SK-N-SH (cell line): ENCODE measurements around the gene BICC1. TPM values are rescaled to one million over a fixed set of nuclear protein-coding genes. Genes with fewer than 3 reads are reported as not detected.

Source experiments
- CTCF ChIA-PET: fragments of 300-600, 350-600 bp; formaldehyde crosslinking; extraction: SDS; loops from one replicate; lab custom pipeline; 2021; lab: Yijun Ruan, JAX
- POLR2A ChIA-PET: fragments of 350-600 bp; sonication (Branson Sonifier 250); formaldehyde crosslinking; extraction: SDS; loops from one replicate; lab custom pipeline; 2020; ENCODE audit warnings: antibody characterized with exemption, inconsistent platforms; lab: Yijun Ruan, JAX
- DNase-seq: peaks from one replicate; pipeline ENCODE4 v3.0.0; 2012
- H2AFZ ChIP-seq: fragments of 200-600 bp; sonication (generic); 2 replicates; pipeline ENCODE4 v1.8.1; 2016; ENCODE audit warnings: antibody characterized with exemption, mild to moderate bottlenecking, low read depth
- H3F3A ChIP-seq: fragments of 200-600 bp; sonication (generic); replicated peaks from 2 replicates; pipeline ENCODE3; 2016; ENCODE audit warnings: antibody characterized with exemption, mild to moderate bottlenecking; ENCODE audit not compliant: insufficient read depth
- H3K27ac ChIP-seq, 2 experiments: fragments of 200-500 bp in 1 of 2; fragments of 200-600 bp in 1 of 2; sonication (Bioruptor generic) in 1 of 2; sonication (generic), shearing (Covaris generic) in 1 of 2; 2 replicates each; pipeline versions ENCODE4 v1.5.1 to v1.6.1; 2014 to 2016; ENCODE audit warnings: low read depth in 2 of 2, inconsistent platforms in 1 of 2, low read length in 1 of 2, mild to moderate bottlenecking in 1 of 2, mixed read lengths in 1 of 2
- H3K27me3 ChIP-seq: fragments of 200-600 bp; sonication (generic), shearing (Covaris generic); 2 replicates; pipeline ENCODE4 v1.6.1; 2016; ENCODE audit warnings: mixed run types; ENCODE audit not compliant: insufficient read depth
- H3K36me3 ChIP-seq, 2 experiments: fragments of 200-500 bp in 1 of 2; fragments of 200-600 bp in 1 of 2; sonication (Bioruptor generic) in 1 of 2; sonication (generic) in 1 of 2; replicated peaks in 1 of 2; 2 replicates each; pipeline versions ENCODE3 to v1.5.1; 2014 to 2016; ENCODE audit warnings: low read length in 1 of 2, mild to moderate bottlenecking in 1 of 2; ENCODE audit not compliant: insufficient read depth in 2 of 2, control insufficient read depth in 1 of 2
- H3K4me1 ChIP-seq, 2 experiments: fragments of 200-500 bp in 1 of 2; fragments of 200-600 bp in 1 of 2; sonication (Bioruptor generic) in 1 of 2; sonication (generic), shearing (Covaris generic) in 1 of 2; 2 replicates each; pipeline versions ENCODE4 v1.5.1 to v1.6.1; 2014 to 2016; ENCODE audit warnings: low read depth in 1 of 2, low read length in 1 of 2, mixed run types in 1 of 2; ENCODE audit not compliant: insufficient read depth in 2 of 2, control insufficient read depth in 1 of 2
- H3K4me2 ChIP-seq: fragments of 200-600 bp; sonication (generic), shearing (Covaris generic); 2 replicates; pipeline ENCODE4 v1.6.1; 2017; ENCODE audit warnings: mixed run types
- H3K4me3 ChIP-seq, 2 experiments: fragments of 200-500 bp in 1 of 2; fragments of 200-600 bp in 1 of 2; sonication (Bioruptor generic) in 1 of 2; sonication (generic), shearing (Covaris generic) in 1 of 2; 2 replicates each; pipeline versions ENCODE4 v1.5.1 to v1.8.1; 2014 to 2016; ENCODE audit warnings: low read depth in 2 of 2, inconsistent platforms in 1 of 2, low read length in 1 of 2, mild to moderate bottlenecking in 1 of 2, mixed read lengths in 1 of 2, moderate library complexity in 1 of 2
- H3K79me2 ChIP-seq: fragments of 200-600 bp; sonication (generic); 2 replicates; pipeline ENCODE4 v1.8.1; 2017; ENCODE audit warnings: mild to moderate bottlenecking; ENCODE audit not compliant: insufficient read depth
- H3K9ac ChIP-seq: fragments of 200-600 bp; sonication (generic); 2 replicates; pipeline ENCODE4 v1.6.1; 2017; ENCODE audit warnings: mixed run types
- H3K9me2 ChIP-seq: fragments of 200-600 bp; sonication (generic); 2 replicates; pipeline ENCODE4 v1.6.1; 2017; ENCODE audit warnings: mixed run types
- H3K9me3 ChIP-seq: fragments of 200-600 bp; sonication (generic); 2 replicates; pipeline ENCODE4 v1.6.1; 2017; ENCODE audit warnings: mixed run types, mild to moderate bottlenecking, moderate library complexity
- H4K20me1 ChIP-seq: fragments of 200-600 bp; sonication (generic); 2 replicates; pipeline ENCODE4 v1.6.1; 2017; ENCODE audit warnings: mild to moderate bottlenecking, mixed run types; ENCODE audit not compliant: insufficient read depth
- FOSL2 ChIP-seq: IDR thresholded peaks from 2 replicates; pipeline ENCODE4 v1.4.0; 2012; ENCODE audit warnings: low read depth, mild to moderate bottlenecking, moderate library complexity, borderline replicate concordance
- FOXM1 ChIP-seq: IDR thresholded peaks from 2 replicates; pipeline ENCODE4 v1.4.0; 2012; ENCODE audit warnings: low read depth, mild to moderate bottlenecking
- GATA2 ChIP-seq: sonication (generic); formaldehyde crosslinking; IDR thresholded peaks from 2 replicates; pipeline ENCODE4 v1.5.0; 2020; ENCODE audit warnings: mild to moderate bottlenecking, missing genetic modification reagents
- NFIC ChIP-seq: IDR thresholded peaks from 2 replicates; pipeline ENCODE4 v1.4.0; 2012; ENCODE audit warnings: borderline replicate concordance
- RFX5 ChIP-seq: IDR thresholded peaks from 2 replicates; pipeline ENCODE4 v1.6.1; 2012; ENCODE audit warnings: mild to moderate bottlenecking, improper control_type of control experiment, low read length
- YY1 ChIP-seq: IDR thresholded peaks from 2 replicates; pipeline ENCODE4 v1.4.0; 2012; ENCODE audit warnings: low read depth, mild to moderate bottlenecking
- WGBS: methylation state at CpG from one replicate; pipeline ENCODE4 v1.1.6; 2017; ENCODE audit warnings: low lambda C conversion rate; 5-methylcytosine and 5-hydroxymethylcytosine counted together
- polyA plus RNA-seq, 3 experiments: library from polyadenylated mRNA; depleted of rRNA; stranded (reverse); fragments of >200 nt; gene quantifications; 2 replicates each; pipeline ENCODE4 v1.2.3, GENCODE V29; 2012
- TF ChIP-seq, protein P1 (sequence below): fragments of 200-600 bp; sonication (generic); IDR thresholded peaks from 2 replicates; pipeline ENCODE4 v1.6.1; 2017; ENCODE audit warnings: antibody characterized with exemption, mild to moderate bottlenecking, moderate library complexity
- TF ChIP-seq, protein P2 (sequence below): fragments of 150-350 bp; IDR thresholded peaks from 2 replicates; pipeline ENCODE4 v1.6.1; 2016; ENCODE audit warnings: mild to moderate bottlenecking, low read depth, low read length
- TF ChIP-seq, protein P3 (sequence below): IDR thresholded peaks from 2 replicates; pipeline ENCODE4 v1.4.0; 2012; ENCODE audit warnings: low read depth, borderline replicate concordance

BICC1 gene
- polyA plus RNA-seq, 1 of the 3 experiments (the other 2 are of a cell fraction), result 1.5 TPM

- H4K20me1 ChIP-seq, result no peaks in the 10 kb centered on the region
- H3F3A ChIP-seq, result no peaks in the 10 kb centered on the region
- H3K27me3 ChIP-seq, result no peaks in the 10 kb centered on the region
- no peaks in the 10 kb centered on the region for H3K4me1 ChIP-seq
- peaks cover 0 to 6% of the 10 kb centered on the region in 2 experiments for H3K36me3 ChIP-seq
- DNase-seq, result no peak
- H3K79me2 ChIP-seq, result peaks cover 4% of the 10 kb centered on the region; the same call in 1 of the 2 replicates
- no peak overlapping the region for H3K9ac ChIP-seq
- 78% methylated on average over 4 of the region's 4 CpGs for WGBS
- no peak overlapping the region for H2AFZ ChIP-seq
- no peak overlapping the region for H3K27ac ChIP-seq
- no peaks in the 10 kb centered on the region for H3K9me2 ChIP-seq
- POLR2A ChIA-PET, result no interaction called here
- TF ChIP-seq, protein P1, sequence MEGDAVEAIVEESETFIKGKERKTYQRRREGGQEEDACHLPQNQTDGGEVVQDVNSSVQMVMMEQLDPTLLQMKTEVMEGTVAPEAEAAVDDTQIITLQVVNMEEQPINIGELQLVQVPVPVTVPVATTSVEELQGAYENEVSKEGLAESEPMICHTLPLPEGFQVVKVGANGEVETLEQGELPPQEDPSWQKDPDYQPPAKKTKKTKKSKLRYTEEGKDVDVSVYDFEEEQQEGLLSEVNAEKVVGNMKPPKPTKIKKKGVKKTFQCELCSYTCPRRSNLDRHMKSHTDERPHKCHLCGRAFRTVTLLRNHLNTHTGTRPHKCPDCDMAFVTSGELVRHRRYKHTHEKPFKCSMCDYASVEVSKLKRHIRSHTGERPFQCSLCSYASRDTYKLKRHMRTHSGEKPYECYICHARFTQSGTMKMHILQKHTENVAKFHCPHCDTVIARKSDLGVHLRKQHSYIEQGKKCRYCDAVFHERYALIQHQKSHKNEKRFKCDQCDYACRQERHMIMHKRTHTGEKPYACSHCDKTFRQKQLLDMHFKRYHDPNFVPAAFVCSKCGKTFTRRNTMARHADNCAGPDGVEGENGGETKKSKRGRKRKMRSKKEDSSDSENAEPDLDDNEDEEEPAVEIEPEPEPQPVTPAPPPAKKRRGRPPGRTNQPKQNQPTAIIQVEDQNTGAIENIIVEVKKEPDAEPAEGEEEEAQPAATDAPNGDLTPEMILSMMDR, result no peak
- TF ChIP-seq NFIC, result no peak
- TF ChIP-seq YY1, result no peak
- TF ChIP-seq, protein P2, sequence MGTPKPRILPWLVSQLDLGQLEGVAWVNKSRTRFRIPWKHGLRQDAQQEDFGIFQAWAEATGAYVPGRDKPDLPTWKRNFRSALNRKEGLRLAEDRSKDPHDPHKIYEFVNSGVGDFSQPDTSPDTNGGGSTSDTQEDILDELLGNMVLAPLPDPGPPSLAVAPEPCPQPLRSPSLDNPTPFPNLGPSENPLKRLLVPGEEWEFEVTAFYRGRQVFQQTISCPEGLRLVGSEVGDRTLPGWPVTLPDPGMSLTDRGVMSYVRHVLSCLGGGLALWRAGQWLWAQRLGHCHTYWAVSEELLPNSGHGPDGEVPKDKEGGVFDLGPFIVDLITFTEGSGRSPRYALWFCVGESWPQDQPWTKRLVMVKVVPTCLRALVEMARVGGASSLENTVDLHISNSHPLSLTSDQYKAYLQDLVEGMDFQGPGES, result no peak
- TF ChIP-seq, protein P3, sequence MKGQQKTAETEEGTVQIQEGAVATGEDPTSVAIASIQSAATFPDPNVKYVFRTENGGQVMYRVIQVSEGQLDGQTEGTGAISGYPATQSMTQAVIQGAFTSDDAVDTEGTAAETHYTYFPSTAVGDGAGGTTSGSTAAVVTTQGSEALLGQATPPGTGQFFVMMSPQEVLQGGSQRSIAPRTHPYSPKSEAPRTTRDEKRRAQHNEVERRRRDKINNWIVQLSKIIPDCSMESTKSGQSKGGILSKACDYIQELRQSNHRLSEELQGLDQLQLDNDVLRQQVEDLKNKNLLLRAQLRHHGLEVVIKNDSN, result no peak
- no peak for TF ChIP-seq GATA2 (CRISPR knock-in tag)
- no peak for TF ChIP-seq RFX5
- H3K9me3 ChIP-seq, result no peaks in the 10 kb centered on the region
- CTCF ChIA-PET, result interaction anchor here (0.6 kb wide), 1 partner anchor 416 kb away, joined by 3 read pairs; no protein-coding TSS in a partner anchor
- H3K4me2 ChIP-seq, result no peak overlapping the region
- no peak overlapping the region for H3K4me3 ChIP-seq
Measured at GRCh38 chr10:58608351-58608750, 95.7 kb downstream of the BICC1 start.

- no peak for DNase-seq
- no peaks in the 10 kb centered on the region for H4K20me1 ChIP-seq
- no peak for TF ChIP-seq FOXM1
- no peak for TF ChIP-seq FOSL2
- no peaks in the 10 kb centered on the region for H3F3A ChIP-seq
- CTCF ChIA-PET, result interaction anchor here (0.6 kb wide), 1 partner anchor 416 kb away, joined by 3 read pairs; no protein-coding TSS in a partner anchor
- H3K27ac ChIP-seq, result no peak overlapping the region; a peak in 1 of 4 replicates
- H3K4me2 ChIP-seq, result no peak overlapping the region
- H3K9me2 ChIP-seq, result no peaks in the 10 kb centered on the region
- no peak overlapping the region for H3K4me3 ChIP-seq
- POLR2A ChIA-PET, result no interaction called here
- H3K27me3 ChIP-seq, result no peaks in the 10 kb centered on the region
- peaks cover 0 to 6% of the 10 kb centered on the region in 2 experiments for H3K36me3 ChIP-seq
- no peaks in the 10 kb centered on the region for H3K4me1 ChIP-seq
- no peaks in the 10 kb centered on the region for H3K9me3 ChIP-seq
- H3K9ac ChIP-seq, result no peak overlapping the region
- peaks cover 4% of the 10 kb centered on the region; the same call in 1 of the 2 replicates for H3K79me2 ChIP-seq
- no peak overlapping the region for H2AFZ ChIP-seq
- 90% methylated on average over 1 of the region's 1 CpG for WGBS
Measured at GRCh38 chr10:58608826-58609531, 96.3 kb downstream of the BICC1 start.
